Embryonic facial prominence (tissue), 1 donor: ENCODE measurements around the gene DYSF.

ENCODE experiments used
- DNase-seq: peaks from one replicate; pipeline ENCODE4 v3.0.0-alpha.2; 2016; ENCODE audit errors: extremely low spot score

Gene DYSF

GRCh38 chr2:71602581-71602980 is 149.2 kb downstream of the DYSF start:
- DNase-seq, result no peak

- no peak for DNase-seq
Measured at GRCh38 chr2:71603311-71603811, 150.0 kb downstream of the DYSF start.

- no peak for DNase-seq
Measured at GRCh38 chr2:71603851-71604725, 150.7 kb downstream of the DYSF start.

- DNase-seq, result no peak
Measured at GRCh38 chr2:71604726-71605120, 151.4 kb downstream of the DYSF start.

GRCh38 chr2:71605173-71605641 is 151.8 kb downstream of the DYSF start:
- no peak for DNase-seq

GRCh38 chr2:71605781-71606241 is 152.4 kb downstream of the DYSF start:
- DNase-seq, result no peak

GRCh38 chr2:71606244-71606643 is 152.9 kb downstream of the DYSF start:
- DNase-seq, result no peak

- DNase-seq, result no peak
Measured at GRCh38 chr2:71607151-71607889, 154.0 kb downstream of the DYSF start.

- DNase-seq, result no peak
Measured at GRCh38 chr2:71608034-71608433, 154.7 kb downstream of the DYSF start.

GRCh38 chr2:71608441-71608840 is 155.1 kb downstream of the DYSF start:
- DNase-seq, result no peak

- DNase-seq, result no peak
Measured at GRCh38 chr2:71609029-71609428, 155.7 kb downstream of the DYSF start.

GRCh38 chr2:71609441-71609840 is 156.1 kb downstream of the DYSF start:
- no peak for DNase-seq

GRCh38 chr2:71609958-71610357 is 156.6 kb downstream of the DYSF start:
- DNase-seq, result peak; percentile 40

- no peak for DNase-seq
Measured at GRCh38 chr2:71610671-71611070, 157.3 kb downstream of the DYSF start.

- no peak for DNase-seq
Measured at GRCh38 chr2:71611247-71611646, 157.9 kb downstream of the DYSF start.

GRCh38 chr2:71611781-71612527 is 158.6 kb downstream of the DYSF start:
- DNase-seq, result no peak

- no peak for DNase-seq
Measured at GRCh38 chr2:71612581-71613402, 159.4 kb downstream of the DYSF start.

GRCh38 chr2:71613403-71613952 is 160.1 kb downstream of the DYSF start:
- DNase-seq, result no peak

- DNase-seq, result no peak
Measured at GRCh38 chr2:71613953-71614925, 160.9 kb downstream of the DYSF start.
